GM18870 (cell line): ENCODE results near the gene RASD2.

Experiments
- ATAC-seq: cut with Tn5 transposase; IDR thresholded peaks from one replicate; pipeline ENCODE4 v1.9.1; 2021; ENCODE audit warnings: moderate library complexity; ENCODE audit not compliant: unreplicated experiment

RASD2 gene

DNA sequence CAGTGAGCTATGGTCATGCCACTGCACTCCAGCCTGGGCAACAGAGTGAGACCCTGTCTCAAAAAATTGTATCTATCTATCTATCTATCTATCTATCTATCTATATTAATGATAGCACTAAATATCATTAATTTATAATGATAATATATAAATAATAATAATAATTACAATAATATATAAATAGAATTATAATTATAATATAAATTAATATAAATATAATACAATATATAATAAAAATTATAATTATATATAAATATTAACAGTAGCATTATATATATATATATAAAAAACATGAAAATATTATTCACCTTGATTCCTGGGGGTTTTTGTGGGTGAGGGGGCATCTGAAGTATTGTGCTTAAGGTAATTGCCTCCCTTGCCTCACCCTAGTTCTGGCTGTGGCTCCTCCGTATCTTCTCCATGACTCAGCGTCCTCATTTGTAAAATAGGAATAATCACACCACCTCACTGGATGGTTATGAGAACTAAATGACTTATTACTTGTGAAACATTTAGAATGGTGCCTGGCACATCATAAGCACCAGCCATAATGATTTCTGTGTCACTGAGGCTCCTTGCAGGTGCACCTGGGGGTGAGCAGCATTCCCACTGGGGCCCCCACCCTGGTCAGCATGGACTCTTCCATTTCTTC is 18.8 kb downstream of the RASD2 start:
- ATAC-seq: no peak

DNA sequence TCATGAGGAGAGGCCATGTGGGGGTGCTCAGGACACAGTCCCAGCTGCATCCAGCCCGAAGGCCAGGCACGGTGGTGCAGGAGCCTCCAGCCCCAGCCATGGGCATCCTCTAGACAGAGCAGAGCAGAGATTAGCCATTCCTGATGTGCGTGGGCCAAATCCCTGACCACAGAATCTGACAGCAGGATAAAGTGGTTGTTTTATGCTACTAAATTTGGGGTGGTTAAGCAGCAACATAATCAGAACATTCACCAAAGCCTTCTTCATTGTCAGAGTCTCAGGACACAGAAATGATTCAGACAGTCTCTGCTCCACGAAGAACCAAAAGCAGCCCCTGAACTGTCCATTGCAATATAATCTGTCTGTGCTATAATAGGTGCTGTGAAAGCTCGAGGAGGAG is 19.7 kb downstream of the RASD2 start:
- no peak for ATAC-seq

DNA sequence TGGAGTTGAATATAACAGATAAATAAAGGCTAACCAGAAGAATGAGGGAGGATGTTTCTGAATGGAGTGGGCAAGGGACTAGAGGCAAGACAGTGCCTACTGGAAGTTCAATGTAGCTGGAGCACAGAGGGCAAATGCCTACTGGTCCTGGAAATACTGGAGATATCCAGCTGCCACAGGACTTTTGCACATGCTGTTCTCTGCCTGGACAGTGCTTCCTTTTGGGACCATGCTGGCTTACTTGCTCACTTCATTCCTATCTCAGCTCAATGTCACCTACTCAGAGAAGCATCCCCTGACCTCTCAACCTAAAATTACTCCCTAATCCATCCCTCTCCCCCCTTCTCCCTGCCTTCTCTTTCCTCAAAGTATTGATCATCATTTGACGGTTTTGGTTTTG is 20.2 kb downstream of the RASD2 start:
- no peak for ATAC-seq

DNA sequence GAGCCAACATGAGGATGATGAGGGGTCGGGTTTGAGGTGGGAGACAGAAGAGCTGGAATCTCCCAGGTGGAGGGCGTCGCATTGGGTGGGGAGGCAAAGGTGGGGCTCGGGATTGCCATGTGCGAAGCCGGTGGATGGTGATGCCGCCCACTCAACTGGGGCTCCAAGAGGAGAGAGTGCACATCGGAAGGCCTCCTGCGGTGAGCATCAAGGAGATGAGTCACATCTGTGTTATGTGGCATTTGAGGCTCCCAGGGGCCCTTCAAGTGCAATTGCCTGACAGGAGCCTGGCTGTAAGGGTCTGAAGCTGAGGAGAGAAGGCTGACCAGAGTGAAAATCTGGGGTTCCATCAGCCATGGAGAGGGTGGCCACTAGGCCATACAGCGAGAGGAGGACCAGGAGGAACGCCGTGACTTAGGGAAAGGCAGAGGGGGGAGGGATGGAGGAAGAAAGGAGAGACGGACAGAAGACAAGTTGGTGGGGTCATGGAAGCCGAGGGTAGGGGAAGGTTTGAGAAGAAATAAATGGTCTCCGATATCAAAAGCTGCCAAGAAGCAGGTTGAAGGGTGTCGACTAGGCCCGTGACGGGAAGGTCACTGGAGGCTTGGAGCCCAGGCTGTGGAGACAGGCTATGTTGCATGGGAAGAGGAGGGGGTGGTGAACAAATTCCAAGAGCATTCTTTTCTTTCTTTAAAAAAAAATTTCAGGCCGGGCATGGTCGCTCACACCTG is 21.3 kb downstream of the RASD2 start:
- no peak for ATAC-seq

DNA sequence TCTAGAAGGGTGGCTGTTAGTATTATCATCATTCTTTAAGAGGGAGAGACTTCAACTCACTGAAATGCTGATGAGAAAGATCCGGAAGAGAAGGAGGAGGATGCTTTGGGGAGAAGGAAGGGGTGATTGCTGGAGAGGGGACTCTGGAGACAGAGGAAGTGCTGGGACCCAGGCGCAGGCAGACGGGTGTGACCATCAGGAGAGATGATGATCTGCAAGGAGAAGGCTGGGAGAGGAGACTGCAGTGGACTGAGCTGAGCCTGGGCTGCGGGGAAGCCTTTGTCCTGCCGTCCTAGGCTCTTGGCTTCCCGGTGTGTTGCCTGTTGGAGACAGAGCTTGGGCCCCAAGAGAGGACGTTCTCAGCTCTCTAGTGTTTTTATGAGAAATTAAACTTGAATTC is 22.6 kb downstream of the RASD2 start:
- ATAC-seq: no peak

DNA sequence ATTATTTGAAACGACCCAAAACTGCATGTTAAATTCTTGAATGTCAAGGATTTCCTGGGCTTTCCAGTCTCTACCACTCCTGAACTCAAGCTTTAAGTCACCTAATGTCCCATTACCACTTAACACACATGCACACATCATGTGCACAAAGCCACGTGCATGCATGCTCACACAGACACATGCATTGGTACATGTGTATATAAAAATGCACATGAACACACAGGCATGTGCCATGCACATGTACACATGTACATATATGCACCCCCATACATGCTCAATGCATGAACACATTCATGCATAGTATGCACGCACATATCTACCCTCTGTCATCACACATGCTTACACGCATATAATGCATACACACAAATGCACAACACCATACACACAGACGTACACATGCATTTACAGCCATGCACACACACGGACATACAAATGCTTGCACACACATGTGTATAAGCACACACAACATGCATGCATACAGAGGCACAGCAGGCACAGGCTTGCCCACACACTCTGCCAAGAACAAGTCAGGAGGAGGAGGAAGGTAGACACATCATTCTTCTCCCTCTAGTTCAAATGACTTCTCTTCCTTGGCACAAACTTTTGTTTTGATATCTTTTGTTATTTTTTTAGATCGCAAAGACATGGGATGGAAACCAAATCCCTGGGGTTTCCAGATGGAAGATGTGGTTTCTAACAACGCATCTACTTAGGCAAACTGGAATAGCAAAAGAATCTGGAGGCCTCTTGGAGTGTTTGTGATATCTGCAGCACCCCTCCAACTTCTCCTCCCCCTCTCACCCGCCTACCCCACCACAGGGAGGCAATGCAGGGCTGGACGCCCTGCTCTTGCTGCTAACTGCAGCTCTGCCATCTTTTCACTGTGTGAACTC is 24.6 kb downstream of the RASD2 start:
- no peak for ATAC-seq

DNA sequence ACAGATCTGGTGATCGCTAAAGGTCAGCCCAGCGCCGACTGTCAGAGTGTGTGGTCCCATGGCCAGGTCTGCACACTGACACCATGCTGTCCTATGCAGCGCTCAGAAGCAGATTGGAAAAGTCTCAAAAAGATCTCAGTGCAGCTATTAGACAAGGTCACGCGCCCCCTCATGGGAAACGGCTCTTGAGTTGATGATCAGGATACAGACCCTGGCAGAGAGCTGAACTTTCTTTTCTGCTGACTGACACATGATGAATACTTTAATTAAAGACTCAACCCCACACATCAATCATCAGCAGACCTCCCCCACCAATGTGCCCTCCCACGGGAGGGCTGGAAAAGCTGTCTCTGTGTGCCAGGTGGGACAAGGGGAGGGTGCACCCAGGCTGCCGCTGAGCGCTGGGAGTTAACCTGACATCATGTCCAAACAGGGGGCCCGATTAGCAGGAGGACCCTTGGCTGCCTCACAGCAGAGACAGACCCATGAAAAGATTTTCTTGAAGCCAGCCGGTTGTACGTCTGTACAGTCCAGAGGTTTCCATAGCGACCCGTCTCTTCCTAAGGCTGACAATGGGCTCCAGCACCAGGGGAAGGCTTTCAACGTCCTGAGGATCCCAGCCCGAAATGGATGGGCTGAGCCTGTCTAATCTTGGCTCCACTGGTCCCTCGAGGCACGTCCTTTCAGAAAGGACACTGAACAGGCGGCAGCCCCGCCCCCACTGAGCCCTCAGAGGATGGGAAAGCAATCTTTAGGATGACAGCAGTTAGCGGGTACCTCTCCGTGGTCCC is 26.9 kb downstream of the RASD2 start:
- no peak for ATAC-seq

DNA sequence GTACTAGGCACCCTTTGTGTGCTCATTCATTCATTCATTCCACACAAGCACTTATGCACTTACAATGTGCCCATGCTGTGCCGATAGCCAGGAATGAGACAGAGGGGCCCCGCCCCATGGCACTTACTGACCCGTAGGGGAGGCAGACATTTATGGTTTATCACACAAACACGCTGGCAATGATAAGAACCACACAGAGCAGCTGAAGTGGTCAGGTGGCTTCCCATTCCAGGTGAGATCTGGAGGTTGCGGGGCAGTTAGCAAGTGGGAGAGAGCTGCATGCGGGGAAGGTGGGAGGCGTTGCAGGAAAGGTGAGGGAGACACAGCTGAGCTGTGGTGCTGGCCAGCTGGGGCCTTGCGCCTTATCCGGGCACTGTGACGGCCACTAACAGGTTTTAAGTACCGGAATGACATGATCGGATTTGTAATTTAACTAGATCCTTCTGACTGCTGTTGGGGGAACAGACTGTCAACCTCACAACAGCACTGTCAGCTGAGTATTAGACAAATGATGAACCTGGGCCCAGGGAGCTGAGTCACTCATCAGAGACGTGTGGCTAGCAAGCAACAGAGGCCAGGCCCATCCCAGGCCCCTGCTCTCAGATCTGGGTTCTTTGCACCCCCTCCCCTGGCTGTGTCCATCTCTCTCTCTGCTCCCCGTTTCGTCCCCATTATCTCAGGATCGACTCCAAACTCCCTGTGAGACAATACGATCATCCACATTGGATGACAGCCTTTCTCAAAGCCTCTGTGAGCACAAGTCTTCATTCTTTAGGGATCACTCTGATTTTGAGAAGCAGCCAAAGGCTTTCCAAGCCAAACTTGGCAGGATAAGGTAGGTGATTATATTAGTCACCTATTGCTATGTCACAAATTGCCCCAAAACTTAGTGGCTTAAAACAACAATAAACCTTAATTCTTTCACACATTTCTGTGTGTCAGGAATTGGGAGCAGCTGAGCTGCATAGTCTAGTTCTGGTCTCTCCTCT is 28.4 kb downstream of the RASD2 start:
- no peak for ATAC-seq

DNA sequence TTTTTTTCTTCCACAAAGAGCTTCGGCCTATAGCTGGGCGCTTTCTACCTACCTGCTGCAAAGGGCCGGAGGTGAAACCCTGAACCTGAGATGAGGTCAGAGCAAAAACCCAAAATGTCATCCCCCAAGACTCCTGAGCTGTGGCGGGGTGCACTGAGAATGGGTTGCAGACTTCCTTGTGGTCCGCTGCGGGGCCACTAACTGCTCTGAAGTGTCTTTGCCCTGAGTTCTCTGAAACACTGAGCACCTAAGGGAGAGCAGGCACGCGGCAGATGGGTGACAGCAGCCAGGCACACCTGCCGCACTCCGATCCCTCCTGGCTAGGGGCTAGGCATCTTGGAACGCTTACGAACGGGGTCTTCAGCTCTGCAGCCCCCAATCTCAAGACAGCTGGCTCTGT is 29.3 kb downstream of the RASD2 start:
- no peak for ATAC-seq

DNA sequence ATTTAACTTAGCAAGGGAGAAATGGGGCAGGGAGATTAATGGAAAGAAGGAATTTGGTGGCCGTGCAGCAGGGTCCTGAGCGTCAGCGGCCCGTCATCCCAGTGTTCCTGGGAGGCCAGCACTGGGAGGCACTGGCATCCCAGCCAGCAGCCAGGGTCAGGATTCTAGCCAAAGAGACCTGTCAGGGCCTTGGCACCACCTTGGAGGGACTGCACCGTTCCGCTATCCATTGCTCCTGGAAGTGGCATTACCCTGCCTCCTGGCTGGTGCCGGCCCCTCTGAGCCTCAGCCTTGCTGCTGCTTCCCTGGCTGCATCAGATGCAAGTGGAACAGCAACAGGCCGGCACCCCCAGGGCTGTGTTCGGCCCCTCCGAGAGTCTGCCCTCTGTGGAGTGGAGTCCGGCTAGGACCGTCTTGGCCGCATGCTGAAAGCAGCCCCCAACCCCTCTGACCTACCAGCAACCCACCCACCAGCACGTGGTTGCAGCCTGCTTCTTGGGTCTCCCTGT is 30.1 kb downstream of the RASD2 start:
- no peak for ATAC-seq

DNA sequence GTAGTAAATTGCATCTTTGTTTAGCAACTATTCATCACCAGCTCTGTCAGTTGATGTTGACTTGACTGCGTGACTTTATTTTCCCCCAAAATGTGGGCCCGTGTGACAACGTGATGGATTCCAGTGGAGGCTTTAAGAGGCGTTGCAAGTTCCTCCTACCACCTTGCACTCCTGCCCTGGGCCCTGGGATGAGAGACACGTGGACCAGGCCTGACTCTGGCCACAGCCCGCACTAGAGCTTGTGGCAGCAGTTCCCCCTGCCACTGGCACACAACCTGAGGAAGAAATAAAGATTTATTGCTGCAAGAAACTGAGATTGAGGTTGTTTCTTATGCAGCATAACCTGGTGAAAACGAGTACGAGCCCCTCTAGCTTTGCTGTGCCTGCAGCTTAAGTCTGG is 31.9 kb downstream of the RASD2 start:
- no peak for ATAC-seq

DNA sequence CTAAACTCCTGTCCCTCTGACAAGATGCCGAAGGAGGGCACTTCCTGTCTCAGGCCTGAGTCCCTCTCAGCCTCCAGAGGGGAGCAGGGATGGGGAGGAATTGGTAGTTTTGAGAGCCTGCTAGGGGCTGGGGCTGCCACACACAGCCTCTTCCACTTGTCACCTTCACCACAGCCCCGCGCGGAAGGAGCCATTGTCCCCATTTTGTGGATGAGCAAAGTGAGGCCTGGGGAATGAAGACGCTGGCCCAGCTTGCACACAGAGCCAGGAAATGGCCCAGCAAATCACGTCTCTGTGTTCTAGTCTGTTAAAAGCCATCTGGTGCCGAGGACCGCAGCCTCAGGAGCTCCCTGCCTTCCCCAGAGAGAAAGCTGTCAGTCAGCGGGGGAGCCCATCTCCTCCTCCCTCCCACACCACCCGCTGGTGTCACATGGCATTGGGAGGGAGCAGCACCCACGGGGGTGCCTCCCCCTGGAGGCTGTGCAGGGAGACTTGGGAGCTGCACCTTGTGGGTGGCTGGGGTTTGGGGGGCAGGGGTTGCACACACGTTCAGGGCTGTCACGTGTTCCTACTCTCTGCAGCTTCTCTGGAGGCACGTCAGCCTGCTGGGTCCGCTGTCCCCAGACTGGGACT is 34.6 kb downstream of the RASD2 start:
- no peak for ATAC-seq

DNA sequence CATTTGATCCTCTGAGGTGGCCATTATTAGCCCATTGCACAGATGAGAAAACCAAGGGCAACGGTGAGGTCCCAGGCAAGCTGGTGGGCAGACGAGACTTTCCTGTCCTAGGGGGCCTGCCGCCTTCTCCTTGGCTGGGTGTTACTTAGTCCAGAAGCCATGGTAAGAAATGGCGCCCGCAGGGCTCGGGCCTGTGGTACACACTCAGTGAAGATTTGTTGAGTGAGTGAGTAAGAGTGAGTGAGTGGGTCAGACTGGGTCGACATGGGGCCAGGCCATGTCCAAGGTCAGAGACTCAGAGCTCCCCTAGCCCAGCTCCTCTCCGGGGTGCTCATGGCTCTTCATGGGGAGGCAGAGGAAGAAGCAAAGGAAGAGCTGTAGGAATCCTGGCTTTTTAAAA is 36.0 kb downstream of the RASD2 start:
- ATAC-seq: no peak

DNA sequence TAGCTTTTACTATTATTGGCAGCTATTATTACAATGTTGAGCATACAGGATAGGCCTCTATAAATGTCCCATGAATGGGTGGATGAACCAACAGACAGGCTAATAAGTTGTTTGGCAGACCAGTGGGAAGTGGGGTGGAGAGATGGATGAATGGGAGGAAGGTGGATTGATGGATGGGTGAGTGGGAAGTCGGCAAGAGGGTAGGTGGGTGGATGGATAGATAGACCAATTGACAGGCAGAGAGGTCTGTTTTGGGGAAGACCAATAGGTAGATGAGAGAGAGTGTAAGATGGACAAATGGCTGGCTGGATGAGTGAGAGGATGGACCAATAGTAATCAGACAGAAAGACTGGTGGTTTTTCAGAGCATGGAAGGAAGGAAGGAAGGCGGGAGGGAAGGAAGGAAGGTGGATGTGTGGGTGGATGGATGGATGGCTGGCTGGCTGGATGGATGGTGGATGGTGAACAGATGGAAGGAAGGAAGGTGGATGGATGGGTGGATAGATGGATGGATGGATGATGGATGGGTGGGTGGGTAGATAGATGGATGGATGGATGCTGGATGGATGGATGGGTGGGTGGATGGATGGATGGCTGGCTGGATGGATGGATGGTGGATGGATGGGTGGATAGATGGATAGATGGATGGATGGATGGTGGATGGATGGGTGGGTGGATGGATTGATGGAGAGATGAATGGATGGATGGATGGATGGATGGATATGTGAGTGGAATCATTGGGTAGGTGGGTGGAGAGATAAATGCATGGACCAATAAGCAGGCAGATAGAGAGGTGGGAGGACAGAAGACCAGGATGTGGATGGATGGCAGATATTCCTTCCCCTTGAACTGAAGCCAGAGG is 37.4 kb downstream of the RASD2 start:
- ATAC-seq: no peak

DNA sequence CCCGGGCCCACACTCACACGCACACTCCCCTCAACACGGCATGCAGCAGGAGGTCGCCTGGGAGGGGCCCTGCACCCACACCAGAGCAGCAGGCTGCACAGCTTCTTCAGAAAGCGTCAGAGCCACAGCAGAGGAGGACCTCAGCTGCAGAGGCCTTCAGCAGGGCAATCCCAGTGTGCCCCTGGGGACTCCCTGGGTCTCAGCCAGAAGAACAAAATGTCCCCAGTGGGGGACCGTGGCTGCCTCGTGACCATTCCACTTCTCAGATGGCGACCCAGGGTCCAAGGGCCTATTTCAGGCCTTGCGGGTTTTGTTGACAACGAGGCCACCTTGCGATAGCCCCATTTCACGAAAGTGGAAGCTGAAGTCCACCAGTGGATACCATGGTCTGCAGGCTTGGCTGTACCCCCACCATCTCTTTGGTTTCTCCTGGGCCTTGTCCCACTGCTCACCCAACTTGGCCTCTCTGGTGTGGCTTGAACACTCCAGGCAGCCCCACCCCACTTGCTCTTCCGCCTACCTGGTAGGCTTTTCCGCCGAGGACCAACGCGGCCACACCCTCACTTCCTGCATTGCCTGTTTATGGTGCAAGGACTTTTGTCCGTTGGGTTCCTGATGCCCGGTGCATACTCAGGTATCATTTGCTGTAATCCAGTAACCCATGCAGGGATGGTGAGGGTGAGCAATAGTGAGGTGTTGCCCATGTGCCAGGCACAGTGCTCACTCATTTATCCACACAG is 38.4 kb downstream of the RASD2 start:
- no peak for ATAC-seq

DNA sequence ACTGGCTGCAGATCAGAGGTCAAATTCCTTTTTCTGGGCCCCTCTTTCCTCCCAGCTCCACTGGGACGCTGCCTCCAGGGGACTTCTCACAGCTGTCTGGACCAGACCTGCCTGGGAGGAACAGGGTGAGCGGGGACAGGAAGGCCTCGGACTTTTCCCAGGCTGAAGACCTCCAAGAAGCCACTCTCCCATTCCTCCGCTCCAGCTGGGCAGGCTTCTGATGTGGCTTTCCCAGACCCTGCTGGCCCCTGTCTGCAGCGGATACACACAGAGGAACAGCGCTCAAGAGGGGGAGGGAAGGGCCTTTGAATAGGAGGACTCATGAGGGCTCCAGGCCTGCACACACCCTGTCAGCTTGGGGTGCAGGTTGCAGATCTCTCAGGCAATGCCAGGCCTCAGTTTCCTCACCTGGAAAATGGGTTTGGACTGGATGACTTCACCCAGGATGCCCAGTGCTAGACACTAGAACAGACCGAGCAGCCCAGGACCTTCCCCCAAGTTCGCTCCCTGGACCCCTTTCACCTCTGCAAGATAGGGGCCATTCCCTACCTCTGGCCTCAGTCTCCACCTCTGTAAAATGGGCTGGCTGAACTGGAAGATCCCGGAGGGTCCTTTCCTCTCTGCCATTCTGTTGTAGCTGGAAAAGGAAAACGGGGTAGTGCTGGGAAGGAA is 39.9 kb downstream of the RASD2 start:
- ATAC-seq: no peak

DNA sequence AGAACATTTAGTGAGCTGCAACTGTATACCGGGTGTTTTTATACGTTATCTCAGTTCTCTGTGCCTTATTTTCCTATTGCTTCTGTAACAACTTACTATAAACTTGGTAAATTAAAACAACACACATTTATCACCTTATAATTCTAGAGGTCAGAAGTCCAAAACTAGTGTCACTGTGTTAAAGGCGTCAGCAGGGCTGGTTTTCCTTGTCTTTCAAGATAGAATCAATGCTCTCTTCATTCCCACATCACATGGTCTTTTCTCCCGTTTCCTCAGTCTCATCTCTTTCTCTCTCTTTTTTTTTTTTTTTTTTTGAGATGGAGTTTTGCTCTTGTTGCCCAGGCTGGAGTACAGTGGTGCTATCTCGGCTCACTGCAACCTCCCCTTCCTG is 40.4 kb downstream of the RASD2 start:
- no peak for ATAC-seq
